Caki2 (cell line): ENCODE data around the gene FCAMR. TPM values are rescaled to one million over a fixed set of nuclear protein-coding genes. Genes with fewer than 3 reads are reported as not detected.

Experiments
- DNase-seq: peaks from one replicate; pipeline ENCODE4 v3.0.0-alpha.2; 2015; ENCODE audit warnings: low read depth
- in situ Hi-C: cut with HindIII; loops from 2 replicates; pipeline ENCODE4 v1.10.0; 2016; ENCODE audit warnings: low sequenced_read_pairs, low pct_unique_long_range_greater_than_20kb, mixed read lengths
- total RNA-seq: library from RNA; depleted of rRNA; stranded (reverse); fragments of >200 nt; shearing (Covaris generic); gene quantifications from 2 replicates; pipeline ENCODE4 v1.2.3, GENCODE V29; 2014; ENCODE audit warnings: low replicate concordance

The FCAMR gene
- total RNA-seq, 1 experiment from 2014 or later, result 0.14 TPM

DNA sequence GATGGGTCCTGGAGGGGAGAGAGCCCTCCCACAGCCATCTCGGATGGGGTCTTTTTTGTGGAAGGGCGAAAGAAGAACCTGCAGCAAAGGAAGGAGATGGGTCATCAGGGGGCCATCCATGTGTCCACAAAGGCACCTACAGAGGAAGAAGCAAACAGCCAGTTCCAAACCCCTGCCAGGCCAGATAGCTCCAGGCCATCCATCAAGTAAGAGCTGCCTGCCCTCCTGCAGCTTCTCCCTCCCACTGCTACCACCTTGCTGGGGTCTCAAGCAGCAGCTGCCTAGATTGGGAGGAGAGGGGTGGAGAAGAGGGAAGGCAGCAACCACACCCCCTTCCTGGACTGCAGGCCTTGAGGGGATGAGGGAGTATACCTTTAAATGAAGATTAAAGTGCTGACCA lies 4.5 kb downstream of the FCAMR start:
- DNase-seq, result no peak
- in situ Hi-C loops, result no loop called here

DNA sequence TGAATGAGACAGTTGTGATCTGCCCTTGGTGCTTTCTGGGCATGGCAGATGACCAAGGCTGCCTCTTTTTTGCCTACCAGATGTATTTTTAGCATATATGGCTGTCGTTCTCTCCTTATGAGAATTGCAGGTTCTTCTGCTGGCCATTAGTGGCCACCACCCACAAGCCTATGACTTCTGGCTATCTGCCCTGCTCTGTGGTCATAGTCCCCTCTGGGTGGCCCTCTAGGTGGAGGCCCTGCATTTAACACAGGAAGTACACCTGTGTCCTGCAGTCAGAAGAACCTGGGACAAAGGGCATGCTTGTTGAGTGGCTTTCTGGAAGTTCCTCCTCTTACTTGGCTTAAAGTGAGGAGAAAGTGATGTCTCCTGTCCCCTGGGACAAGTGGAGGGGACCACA lies 6.5 kb downstream of the FCAMR start:
- DNase-seq, result no peak
- in situ Hi-C loops, result no loop called here

DNA sequence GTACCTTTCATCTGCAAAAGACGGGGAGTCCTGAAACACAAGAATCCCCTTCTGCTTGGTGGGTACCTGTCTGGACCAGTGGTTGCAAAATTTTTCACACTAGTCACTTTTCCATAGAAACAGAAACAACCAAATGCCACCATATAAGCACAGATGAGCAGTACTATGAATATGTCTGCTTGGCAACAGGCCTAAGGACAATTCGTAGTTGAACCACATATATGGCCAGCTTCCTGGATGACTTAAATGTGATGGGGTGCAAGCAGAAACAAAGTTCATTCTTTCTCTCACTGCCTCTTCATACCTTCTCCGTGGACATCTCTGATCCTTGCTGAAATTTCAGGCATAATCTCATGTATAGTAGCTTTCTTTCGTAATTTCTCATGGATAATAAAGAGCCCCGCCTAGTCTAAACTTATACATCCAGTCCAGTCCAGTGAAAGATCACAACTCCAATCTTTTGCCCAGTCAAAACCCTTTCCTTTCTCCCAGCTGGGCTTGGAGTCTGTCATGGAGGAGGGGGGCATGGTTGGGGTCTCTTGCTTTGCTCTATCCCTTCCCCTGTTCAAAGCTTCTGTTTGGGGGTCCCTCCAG lies 7.0 kb downstream of the FCAMR start:
- in situ Hi-C loops, result no loop called here
- DNase-seq, result no peak

DNA sequence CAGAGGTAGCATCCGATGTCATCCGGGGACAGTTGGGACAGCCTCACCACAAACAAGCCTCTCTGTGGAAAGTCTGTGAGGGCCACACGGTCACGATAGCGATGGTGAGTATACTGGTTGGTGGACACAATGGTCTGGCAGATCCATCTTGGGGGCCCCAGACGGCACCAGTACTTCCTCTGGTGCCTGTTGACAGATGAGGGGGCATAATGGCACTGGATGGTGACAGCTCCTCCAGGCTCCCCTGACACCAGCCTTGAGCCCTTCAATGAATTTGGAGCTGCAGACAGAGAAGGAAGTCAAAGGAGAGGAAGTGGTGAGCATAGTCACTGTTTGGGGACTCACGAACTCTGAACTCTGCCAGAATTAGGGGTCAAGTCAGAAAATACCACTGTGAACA lies 8.0 kb downstream of the FCAMR start:
- no peak for DNase-seq
- in situ Hi-C loops, result no loop called here

DNA sequence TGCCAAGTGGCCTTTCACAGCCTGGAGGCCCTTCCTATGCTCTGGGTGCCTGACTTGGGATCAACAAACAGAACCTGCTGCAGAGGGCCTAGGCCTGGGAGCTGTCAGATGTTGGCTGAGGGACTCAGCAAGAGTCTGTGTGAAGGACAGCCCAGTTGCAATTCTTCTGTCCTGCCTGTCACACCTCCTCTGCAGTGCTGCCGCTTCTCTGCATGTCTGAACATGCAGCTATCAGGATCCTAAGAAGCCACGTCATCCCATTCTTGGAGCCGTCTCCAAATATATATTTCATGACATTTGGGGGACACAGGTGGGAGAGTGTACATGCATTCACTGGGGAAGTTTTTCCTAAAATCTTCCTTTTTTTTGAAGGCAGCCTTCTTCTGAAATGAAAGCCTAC lies 8.6 kb downstream of the FCAMR start:
- no peak for DNase-seq
- in situ Hi-C loops, result no loop called here

DNA sequence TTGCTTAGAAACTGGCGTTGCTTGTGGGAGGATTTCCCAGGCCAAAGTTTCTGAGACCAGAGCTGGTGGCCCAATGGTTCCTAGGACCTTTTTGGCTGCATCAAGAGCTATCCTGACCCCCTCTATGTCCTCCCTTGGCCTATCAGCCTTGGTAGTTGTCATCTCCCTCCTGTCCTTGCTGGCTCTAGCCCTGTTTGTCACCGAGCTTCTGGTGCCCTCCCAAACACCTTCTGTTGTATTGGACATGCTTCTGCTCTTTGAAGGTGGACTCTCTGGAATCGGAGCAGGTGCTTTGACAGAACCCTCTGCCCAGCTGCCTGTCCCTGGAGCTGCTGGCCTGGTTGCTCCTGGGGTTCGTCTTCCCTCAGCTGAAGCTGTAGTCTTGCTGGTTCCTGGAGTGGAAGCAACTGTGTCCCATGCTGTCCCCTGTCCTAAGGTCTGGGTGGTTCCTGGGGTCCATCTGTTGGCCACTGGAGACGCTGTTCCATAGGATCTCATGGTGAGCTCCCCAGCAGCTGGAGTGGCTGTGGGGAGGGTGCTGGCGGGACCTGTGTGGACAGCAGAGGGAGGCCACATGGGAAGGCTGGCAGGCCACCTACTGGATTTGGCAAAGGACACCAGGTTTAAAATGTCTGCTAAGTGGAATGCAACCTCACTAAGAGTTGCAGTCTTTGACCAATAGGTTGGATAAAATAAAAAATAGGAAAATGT lies 9.4 kb downstream of the FCAMR start:
- in situ Hi-C loops, result no loop called here
- DNase-seq, result no peak

- no peak for DNase-seq
- in situ Hi-C loops, result no loop called here
Measured at GRCh38 chr1:206958144-206958543, 12.1 kb downstream of the FCAMR start.

DNA sequence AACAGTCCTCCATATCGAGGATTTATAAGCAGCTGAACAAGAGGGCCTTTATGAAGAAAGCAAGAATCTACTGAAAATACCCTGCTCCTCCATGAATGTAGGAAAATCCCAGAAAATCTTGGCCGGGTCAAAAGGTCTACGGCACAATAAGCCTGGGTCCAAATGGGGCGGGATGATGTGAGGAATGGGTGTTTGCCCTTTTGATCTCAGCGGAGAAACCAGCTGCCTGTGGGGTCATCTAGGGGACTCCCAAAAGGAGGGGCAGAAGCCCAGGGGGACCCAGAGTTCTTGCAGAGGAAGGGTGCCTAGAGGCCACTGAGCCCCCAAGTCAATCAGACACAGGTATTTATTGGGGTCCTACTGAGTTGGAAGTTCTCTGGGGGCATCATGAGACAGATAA lies 12.6 kb downstream of the FCAMR start:
- in situ Hi-C loops, result no loop called here
- no peak for DNase-seq

GRCh38 chr1:206955476-206956451 lies 14.5 kb downstream of the FCAMR start:
- in situ Hi-C loops, result no loop called here
- peak; percentile 52 for DNase-seq

DNA sequence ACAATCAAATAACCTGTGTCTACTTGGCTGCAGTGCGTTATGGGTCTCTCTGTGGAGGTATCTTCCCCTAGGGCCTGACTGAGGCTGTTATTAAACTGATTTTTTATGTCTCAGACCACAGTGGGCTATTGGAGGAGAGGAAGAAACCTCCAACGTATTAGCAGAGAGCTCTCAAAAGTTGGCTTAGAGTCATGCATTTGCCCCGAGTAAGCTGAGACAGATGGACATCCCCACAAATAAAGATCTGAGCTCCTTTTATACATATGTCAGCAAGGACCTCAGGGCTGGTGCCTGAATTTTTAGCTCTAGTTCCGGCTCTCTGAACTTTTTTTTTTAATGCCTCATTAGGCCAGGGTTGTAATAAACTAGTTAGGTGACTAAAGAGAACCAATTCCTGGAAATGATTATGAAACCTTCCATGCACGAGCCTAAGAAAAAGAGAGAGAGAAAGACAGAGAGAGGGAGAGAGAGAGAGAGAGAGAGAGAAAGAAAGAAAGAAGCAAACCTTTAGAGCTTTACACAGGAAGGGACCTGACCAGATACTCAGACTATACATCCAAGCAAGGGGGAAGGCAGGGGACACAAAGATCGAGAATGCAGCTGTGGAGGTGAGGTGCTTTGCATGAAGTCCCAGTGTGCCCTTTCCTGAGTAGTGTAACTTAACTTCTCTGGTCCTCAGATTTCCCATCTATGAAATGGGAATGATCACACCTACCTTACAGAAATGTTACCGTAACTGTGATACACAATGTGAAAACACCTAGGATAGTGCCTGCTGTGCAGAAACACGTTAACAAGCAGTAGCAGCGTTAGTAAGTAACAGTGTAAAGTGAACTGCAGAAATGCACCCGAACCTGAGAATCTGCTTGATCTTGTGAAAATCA lies 15.6 kb downstream of the FCAMR start:
- in situ Hi-C loops, result no loop called here
- DNase-seq, result peak; percentile 51

- DNase-seq, result no peak
- in situ Hi-C loops, result no loop called here
Measured at GRCh38 chr1:206953626-206954025, 16.6 kb downstream of the FCAMR start.

GRCh38 chr1:206953126-206953525 lies 17.1 kb downstream of the FCAMR start:
- in situ Hi-C loops, result no loop called here
- DNase-seq, result no peak

GRCh38 chr1:206952171-206952570 lies 18.1 kb downstream of the FCAMR start:
- in situ Hi-C loops, result no loop called here
- DNase-seq, result peak; percentile 93

DNA sequence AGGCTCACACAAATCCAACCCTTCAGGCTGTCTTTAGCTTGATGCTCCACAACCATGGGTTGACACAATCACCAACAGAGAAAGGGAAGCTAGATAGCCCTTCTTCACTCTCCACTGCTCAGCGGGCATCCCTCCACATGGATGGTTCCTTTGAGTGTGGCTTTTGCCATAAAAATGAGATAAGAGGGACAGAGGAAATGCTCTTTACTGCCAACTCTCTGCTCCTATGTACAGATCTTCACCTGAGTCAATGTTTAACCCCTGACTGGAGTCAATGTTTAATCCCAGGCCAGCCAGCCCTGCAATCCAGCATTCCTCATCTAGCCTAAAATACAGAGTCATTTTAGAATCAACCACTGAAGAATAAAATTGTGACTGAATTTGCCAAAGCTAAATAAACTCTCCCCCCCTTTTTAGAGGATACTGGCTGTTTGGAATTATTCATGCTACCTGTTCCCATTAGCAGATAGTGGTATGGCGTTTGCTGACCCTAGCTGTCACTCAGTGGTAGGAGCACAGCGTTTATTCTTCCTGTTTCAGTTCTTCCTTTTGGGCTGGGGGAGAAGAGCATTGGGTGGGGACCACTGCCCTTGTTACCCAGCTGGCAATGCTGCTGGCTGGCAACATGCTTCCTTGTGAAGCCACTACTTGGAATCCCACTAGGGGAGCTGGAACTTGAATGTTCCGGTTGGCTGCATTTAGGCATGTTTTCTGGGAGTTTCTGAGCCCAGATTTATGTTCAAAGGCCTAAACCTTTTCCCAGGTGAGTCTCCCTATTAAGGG lies 18.8 kb downstream of the FCAMR start:
- DNase-seq, result peak; percentile 95
- in situ Hi-C loops, result no loop called here

GRCh38 chr1:206949641-206950040 lies 20.6 kb downstream of the FCAMR start:
- no peak for DNase-seq
- in situ Hi-C loops, result no loop called here

GRCh38 chr1:206949208-206949607 lies 21.1 kb downstream of the FCAMR start:
- no peak for DNase-seq
- in situ Hi-C loops, result no loop called here

DNA sequence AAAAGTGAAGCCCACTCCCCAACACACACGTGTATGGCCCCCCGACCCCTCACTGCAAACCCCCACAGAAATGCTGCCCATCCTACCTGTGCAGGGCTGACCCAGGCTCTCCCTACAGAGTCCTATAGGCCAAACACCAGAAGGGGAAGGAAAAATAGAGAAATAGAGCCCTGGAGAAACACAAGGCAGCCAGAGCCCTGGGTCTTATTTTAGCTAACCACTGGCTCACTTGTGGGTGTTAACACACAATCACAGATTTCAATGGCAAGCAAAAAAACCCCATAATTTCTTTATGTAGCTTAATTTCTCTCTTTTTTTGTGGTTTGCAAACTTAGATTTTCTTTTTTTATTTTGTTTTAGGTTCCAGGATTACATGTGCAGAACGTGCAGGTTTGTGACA lies 23.0 kb downstream of the FCAMR start:
- DNase-seq, result no peak
- in situ Hi-C loops, result no loop called here

DNA sequence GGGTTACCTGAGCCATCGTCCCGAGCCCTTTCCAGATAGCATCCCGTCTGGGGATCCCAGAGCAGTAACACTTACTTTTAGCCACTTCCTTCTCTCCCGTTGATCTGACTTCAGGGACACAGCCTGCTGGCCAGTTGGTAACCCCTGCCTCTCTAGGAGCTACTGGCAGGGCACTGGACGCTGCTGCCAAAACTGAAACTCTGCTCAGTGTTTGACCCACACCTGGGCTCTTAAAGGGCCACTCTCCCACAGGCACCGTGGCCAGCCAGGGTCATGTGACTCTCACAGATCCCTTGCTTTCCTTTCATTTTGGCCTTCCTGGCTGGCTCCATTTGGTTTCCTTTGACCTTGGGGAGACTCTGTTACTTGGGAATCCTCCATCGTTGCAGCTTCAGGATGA lies 24.0 kb downstream of the FCAMR start, which contains the start of gene PIGR:
TSS of gene PIGR (minus strand) at position 206 of the 400 bp plus-strand sequence. CDS start 5,935 bp downstream, outside the sequence.
- DNase-seq, result no peak
- in situ Hi-C loops, result no loop called here
